ENCODE data around the gene NTNG2.

Gene NTNG2

DNA sequence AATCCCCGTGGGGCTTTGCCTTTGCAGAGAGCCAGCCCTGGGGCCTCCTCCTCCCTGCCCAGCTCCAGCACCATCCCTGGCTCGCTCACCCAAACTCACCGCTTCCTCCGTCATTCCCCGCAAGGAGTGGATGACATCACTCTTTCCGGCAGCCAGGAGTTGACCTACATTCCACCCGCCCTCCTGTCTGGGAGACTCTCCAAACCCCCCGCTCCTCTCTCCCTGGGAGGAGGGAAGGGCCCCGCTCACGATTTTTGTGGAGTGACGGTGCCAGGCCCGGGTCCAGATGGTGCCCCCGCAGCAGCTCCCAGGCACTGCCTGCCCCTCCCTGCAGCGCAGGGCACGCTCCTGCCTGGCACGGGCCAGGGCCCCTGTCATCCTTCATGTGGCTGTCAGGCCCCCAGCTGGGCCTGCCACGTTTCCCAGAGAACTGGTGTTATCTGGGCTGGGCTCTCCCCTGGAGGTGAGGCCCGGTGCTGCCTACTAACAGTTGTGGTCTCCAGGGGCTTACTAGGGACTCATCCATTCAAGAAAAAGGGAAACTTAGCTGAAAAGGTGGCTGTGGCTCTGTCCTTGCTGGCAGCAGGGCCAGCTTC lies 52.3 kb downstream of the NTNG2 start (continued):
- TF ChIP-seq ZSCAN5A (tag by site-specific recombination; IDR thresholded peaks at IDR 0.05): no peak
- no peak for TF ChIP-seq HOXC10 (CRISPR knock-in tag; IDR thresholded peaks at IDR 0.05)
- peak; percentile 100 for TF ChIP-seq GLIS2 (tag by site-specific recombination; IDR thresholded peaks at IDR 0.05)
- TF ChIP-seq ZSCAN16 (tag by site-specific recombination; IDR thresholded peaks at IDR 0.05): no peak
- TF ChIP-seq BCL6B (tag by site-specific recombination; IDR thresholded peaks at IDR 0.05): no peak
- TF ChIP-seq ZNF274 (IDR thresholded peaks at IDR 0.05; ENCODE audit: low read length): no peak
- no peak for TF ChIP-seq ZNF274 (tag by site-specific recombination; IDR thresholded peaks at IDR 0.05; ENCODE audit: borderline replicate concordance)
- peak; percentile 57; the same call in 1 of the 2 replicates for TF ChIP-seq FEZF1 (tag by site-specific recombination; IDR thresholded peaks at IDR 0.05)
- TF ChIP-seq ZBTB49 (tag by site-specific recombination; IDR thresholded peaks at IDR 0.05; ENCODE audit: low read depth): no peak
- peak; percentile 90 for TF ChIP-seq WT1 (tag by site-specific recombination; IDR thresholded peaks at IDR 0.05)
- TF ChIP-seq ZNF76 (tag by site-specific recombination; IDR thresholded peaks at IDR 0.05; ENCODE audit: borderline replicate concordance, low read depth): peak; percentile 47; the same call in 1 of the 2 replicates
- no peak for TF ChIP-seq ZSCAN23 (tag by site-specific recombination; IDR thresholded peaks at IDR 0.05)
- TF ChIP-seq, protein P1, sequence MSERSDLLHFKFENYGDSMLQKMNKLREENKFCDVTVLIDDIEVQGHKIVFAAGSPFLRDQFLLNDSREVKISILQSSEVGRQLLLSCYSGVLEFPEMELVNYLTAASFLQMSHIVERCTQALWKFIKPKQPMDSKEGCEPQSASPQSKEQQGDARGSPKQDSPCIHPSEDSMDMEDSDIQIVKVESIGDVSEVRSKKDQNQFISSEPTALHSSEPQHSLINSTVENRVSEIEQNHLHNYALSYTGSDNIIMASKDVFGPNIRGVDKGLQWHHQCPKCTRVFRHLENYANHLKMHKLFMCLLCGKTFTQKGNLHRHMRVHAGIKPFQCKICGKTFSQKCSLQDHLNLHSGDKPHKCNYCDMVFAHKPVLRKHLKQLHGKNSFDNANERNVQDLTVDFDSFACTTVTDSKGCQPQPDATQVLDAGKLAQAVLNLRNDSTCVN (tag by site-specific recombination; optimal IDR thresholded peaks at IDR 0.05): peak; percentile 54
- TF ChIP-seq ZNF555 (tag by site-specific recombination; conservative IDR thresholded peaks at IDR 0.05): no peak

- no peak overlapping the region for H3K27ac ChIP-seq (ENCODE audit: extremely low read depth, low read depth, low read length)
- TF ChIP-seq ZSCAN30 (tag by site-specific recombination; IDR thresholded peaks at IDR 0.05) (no peak), ZNF292 (tag by site-specific recombination; IDR thresholded peaks at IDR 0.05; ENCODE audit: borderline replicate concordance, low read depth) (no peak), ZFHX2 (tag by site-specific recombination; conservative IDR thresholded peaks at IDR 0.05) (no peak), ZNF19 (tag by site-specific recombination; IDR thresholded peaks at IDR 0.05; ENCODE audit: low read depth) (no peak), ZNF629 (tag by site-specific recombination; IDR thresholded peaks at IDR 0.05) (no peak), FEZF1 (tag by site-specific recombination; IDR thresholded peaks at IDR 0.05) (no peak), KLF7 (tag by site-specific recombination; IDR thresholded peaks at IDR 0.05; ENCODE audit: borderline replicate concordance) (no peak), WT1 (tag by site-specific recombination; IDR thresholded peaks at IDR 0.05) (no peak), ZNF433 (tag by site-specific recombination; IDR thresholded peaks at IDR 0.05; ENCODE audit: low read depth) (no peak), ZNF785 (tag by site-specific recombination; IDR thresholded peaks at IDR 0.05) (no peak), ZNF202 (tag by site-specific recombination; IDR thresholded peaks at IDR 0.05; ENCODE audit: borderline replicate concordance) (no peak), ZNF610 (tag by site-specific recombination; IDR thresholded peaks at IDR 0.05; ENCODE audit: borderline replicate concordance) (no peak)
- ChIA-PET CTCF (interaction anchor here (0.6 to 4.7 kb wide), 5 partner anchors 19 to 53 kb away, joined by 3 to 36 read pairs (median 5); no protein-coding TSS in a partner anchor), POLR2A (no interaction called here)
- H3K4me1 ChIP-seq (ENCODE audit: control insufficient read depth, insufficient read depth, low read length): peaks cover 6% of the 10 kb centered on the region; the same call in 1 of the 2 replicates
- no peak overlapping the region for H3K4me3 ChIP-seq (ENCODE audit: low read depth, low read length)
- no peaks in the 10 kb centered on the region for H3K9me3 ChIP-seq (ENCODE audit: control insufficient read depth, insufficient read depth, low read depth, low read length)
- H3K36me3 ChIP-seq (ENCODE audit: control insufficient read depth in 2 of 2, insufficient read depth in 1 of 2, low read length in 2 of 2): no peaks in the 10 kb centered on the region
These were observed 55.2 kb downstream of the NTNG2 start for GRCh38 chr9:132216861-132217619.
